Memory B cell (primary cell): Measurements from ENCODE around the gene GADD45GIP1.

ENCODE experiments used
- ATAC-seq: fragments of 150-1000 bp; cut with Tn5 transposase; 2 replicates; pipeline ENCODE4 v1.10.0; 2021; ENCODE audit warnings: low read depth, mild to moderate bottlenecking, moderate library complexity
- DNase-seq, 2 donors: peaks; one replicate each; pipeline ENCODE4 v3.0.0; 2022; ENCODE audit warnings: low spot score in 2 of 2
- H3K27ac Mint-ChIP-seq: one replicate; pipeline ENCODE4 v1.8.0; 2022; ENCODE audit warnings: mild to moderate bottlenecking, moderate library complexity, mixed read lengths
- H3K27me3 Mint-ChIP-seq: one replicate; pipeline ENCODE4 v1.8.0; 2022; ENCODE audit warnings: mixed read lengths
- H3K36me3 Mint-ChIP-seq: one replicate; pipeline ENCODE4 v1.8.0; 2022; ENCODE audit warnings: mild to moderate bottlenecking, mixed read lengths
- H3K4me1 Mint-ChIP-seq: one replicate; pipeline ENCODE4 v1.8.0; 2022; ENCODE audit warnings: mixed read lengths
- H3K4me3 Mint-ChIP-seq: one replicate; pipeline ENCODE4 v1.8.0; 2022; ENCODE audit warnings: mild to moderate bottlenecking, moderate library complexity, mixed read lengths
- H3K9me3 Mint-ChIP-seq: one replicate; pipeline ENCODE4 v1.8.0; 2022; ENCODE audit warnings: mixed read lengths

The GADD45GIP1 gene

DNA sequence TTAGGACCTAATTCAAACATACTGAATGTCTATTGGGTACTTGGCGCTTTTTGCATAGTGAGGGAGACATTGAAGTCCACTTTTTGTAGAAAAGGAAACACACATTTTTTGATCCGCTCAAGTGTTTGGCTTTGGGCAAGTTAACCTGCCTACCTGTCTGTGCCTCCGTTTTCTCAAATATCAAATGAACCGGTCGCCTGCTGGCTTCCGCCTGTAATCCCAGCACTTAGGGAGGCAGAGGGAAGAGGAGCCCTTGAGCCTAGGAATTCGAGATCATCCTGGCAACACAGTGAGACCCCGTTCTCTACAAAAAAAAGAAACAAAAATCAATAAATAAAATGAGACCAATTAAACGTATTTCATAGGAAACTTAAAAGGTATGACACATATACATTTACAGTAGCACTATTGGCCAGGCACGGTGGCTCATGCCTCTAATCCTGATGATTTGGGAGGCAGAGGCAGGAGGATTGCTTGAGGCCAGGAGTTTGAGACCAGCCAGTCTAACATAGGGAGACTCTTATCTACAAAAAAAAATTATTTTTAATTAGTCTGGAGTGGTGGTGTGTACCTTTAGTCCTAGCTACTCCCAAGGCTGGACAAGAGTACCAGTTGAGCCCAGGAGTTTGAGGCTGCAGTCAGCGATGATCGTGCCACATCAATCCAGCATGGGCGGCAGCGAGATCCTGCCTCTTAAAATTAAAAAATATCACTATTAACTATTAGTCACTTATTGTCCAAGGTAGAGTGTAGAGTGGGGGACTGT is 10.1 kb downstream of the GADD45GIP1 start:
- Mint-ChIP-seq H3K36me3 (peaks cover 32% of the 10 kb centered on the region), H3K27me3 (no peaks in the 10 kb centered on the region), H3K9me3 (no peaks in the 10 kb centered on the region), H3K4me1 (peaks cover 14% of the 10 kb centered on the region), H3K4me3 (peak overlapping the region; percentile 94), H3K27ac (peak overlapping the region; percentile 91)
- DNase-seq, result no peak
- ATAC-seq, result no peak

DNA sequence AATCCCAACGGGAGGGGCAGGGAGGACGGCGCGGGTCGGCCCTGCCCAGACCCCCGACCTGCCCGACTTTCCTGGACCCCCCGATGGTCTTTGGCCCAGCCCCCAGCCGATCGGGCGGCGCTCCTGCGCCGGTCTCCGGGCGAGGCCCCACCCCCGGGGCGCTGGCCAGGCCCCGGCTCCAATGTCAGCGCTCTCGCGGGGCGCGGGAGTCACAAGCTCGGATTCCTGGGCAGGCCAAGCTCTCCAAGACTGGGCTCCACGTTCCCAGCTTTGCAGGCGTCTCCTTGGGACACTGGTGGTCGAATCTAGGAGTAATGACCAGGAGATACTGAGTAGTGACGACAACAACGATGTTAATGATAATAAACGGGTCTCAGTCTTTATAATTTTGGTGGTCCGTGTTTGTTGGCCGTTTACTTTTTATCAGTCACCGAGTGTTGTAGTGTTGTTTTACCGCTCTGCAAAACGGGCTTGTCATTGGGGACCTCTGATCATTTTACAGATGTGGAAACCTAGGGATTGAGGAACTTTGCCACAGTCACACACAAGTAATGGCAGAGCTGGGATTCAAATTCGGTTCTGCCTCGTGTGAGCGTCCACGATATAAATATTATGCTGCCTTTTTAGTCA is 10.8 kb downstream of the GADD45GIP1 start:
- Mint-ChIP-seq H3K4me1 (peaks cover 14% of the 10 kb centered on the region), H3K27me3 (no peaks in the 10 kb centered on the region), H3K36me3 (peaks cover 28% of the 10 kb centered on the region), H3K4me3 (peak overlapping the region; percentile 94), H3K9me3 (no peaks in the 10 kb centered on the region), H3K27ac (peak overlapping the region; percentile 91)
- DNase-seq (peak in 1 of 2 donors; percentile 58), ATAC-seq (peak; percentile 36)

DNA sequence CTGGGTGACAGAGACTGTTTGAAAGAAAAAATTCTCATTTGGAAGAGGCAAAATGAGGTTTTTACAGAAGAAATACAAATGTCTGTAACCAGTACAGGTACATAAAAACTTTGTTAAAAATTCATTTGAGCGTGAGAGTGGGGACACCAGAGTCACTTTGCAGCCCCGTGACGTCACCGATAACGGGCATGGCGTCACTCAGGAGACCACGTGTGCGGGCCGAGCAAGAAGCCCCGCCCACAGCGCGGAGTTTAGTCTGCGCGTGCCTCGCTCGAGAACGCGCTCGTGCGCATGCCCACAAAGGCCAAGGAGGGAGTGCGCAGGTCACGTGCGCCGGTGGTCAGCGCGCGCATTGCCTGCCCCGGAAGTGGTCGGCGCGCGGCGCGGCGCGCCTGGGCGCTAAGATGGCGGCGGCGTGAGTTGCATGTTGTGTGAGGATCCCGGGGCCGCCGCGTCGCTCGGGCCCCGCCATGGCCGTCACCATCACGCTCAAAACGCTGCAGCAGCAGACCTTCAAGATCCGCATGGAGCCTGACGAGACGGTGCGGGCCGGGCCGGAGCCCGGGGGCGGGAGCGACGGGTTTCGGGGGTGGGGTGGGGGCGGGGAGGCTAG is 11.4 kb downstream of the GADD45GIP1 start, which contains the start of gene RAD23A:
RAD23A (plus strand) TSS at position 384 of the 613 bp plus-strand sequence; CDS start at position 471, 87 bp downstream.
- DNase-seq (peak; percentile 98), ATAC-seq (peak; percentile 86)
- peaks cover 17% of the 10 kb centered on the region for H3K4me1 Mint-ChIP-seq
- peaks cover 28% of the 10 kb centered on the region for H3K36me3 Mint-ChIP-seq
- no peaks in the 10 kb centered on the region for H3K27me3 Mint-ChIP-seq
- no peaks in the 10 kb centered on the region for H3K9me3 Mint-ChIP-seq
- peak within 1 kb of the TSS; percentile 91 for H3K27ac Mint-ChIP-seq
- H3K4me3 Mint-ChIP-seq, result peak within 1 kb of the TSS; percentile 94

DNA sequence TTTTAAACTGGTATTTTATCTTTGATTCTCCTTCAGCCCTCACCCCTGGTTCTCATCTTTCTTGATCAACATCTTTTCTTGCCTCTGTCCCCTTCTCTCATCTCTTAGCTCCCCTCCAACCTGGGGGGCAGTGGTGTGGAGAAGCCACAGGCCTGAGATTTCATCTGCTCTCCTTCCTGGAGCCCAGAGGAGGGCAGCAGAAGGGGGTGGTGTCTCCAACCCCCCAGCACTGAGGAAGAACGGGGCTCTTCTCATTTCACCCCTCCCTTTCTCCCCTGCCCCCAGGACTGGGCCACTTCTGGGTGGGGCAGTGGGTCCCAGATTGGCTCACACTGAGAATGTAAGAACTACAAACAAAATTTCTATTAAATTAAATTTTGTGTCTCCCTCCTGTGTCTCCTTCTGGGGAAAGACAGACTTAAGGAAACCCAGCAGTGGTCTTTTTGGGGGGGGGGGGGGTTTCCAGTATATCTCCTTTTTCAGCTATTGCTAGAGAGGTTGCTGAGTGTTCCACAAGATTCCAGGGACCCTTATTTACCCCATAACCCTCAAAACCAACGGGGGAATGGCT is 12.8 kb downstream of the GADD45GIP1 start:
- Mint-ChIP-seq H3K27me3 (no peaks in the 10 kb centered on the region), H3K27ac (peak overlapping the region; percentile 91), H3K9me3 (no peaks in the 10 kb centered on the region), H3K4me3 (no peak overlapping the region), H3K36me3 (peaks cover 28% of the 10 kb centered on the region), H3K4me1 (peaks cover 26% of the 10 kb centered on the region)
- no peak for ATAC-seq
- no peak for DNase-seq

DNA sequence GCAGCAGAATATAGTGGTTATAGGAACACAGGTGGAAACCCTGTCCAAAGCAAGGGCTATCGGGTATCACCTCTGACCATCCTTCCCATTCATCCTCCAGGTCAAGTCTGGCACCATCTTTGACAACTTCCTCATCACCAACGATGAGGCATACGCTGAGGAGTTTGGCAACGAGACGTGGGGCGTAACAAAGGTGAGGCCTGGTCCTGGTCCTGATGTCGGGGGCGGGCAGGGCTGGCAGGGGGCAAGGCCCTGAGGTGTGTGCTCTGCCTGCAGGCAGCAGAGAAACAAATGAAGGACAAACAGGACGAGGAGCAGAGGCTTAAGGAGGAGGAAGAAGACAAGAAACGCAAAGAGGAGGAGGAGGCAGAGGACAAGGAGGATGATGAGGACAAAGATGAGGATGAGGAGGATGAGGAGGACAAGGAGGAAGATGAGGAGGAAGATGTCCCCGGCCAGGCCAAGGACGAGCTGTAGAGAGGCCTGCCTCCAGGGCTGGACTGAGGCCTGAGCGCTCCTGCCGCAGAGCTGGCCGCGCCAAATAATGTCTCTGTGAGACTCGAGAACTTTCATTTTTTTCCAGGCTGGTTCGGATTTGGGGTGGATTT is 13.5 kb downstream of the GADD45GIP1 start:
- ATAC-seq (no peak), DNase-seq (no peak)
- H3K36me3 Mint-ChIP-seq, result peaks cover 32% of the 10 kb centered on the region
- H3K4me1 Mint-ChIP-seq, result peaks cover 29% of the 10 kb centered on the region
- H3K4me3 Mint-ChIP-seq, result no peak overlapping the region
- H3K27ac Mint-ChIP-seq, result peak overlapping the region; percentile 91
- H3K9me3 Mint-ChIP-seq, result no peaks in the 10 kb centered on the region
- H3K27me3 Mint-ChIP-seq, result no peaks in the 10 kb centered on the region

DNA sequence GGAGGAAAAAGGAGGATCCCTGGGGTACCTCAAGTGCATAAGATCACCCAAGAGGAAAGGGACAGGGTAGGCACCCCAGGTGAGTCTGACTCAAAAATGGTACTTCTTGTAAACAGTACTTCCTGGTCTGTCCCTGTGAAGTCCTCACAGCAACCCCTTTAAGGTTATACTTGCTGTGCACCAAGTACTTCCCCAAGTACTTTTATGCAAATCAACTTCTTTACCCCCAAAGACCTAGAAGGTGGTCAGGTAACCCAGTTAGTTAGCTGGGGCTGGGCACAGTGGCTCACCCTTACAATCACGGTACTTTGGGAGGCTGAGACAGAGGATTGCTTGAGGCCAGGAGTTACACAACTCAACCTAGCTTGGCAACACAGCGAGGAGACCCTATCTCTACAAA is 16.1 kb downstream of the GADD45GIP1 start:
- Mint-ChIP-seq H3K9me3 (no peaks in the 10 kb centered on the region), H3K27ac (peak overlapping the region; percentile 15), H3K36me3 (peaks cover 27% of the 10 kb centered on the region), H3K4me3 (peak overlapping the region; percentile 99), H3K4me1 (peaks cover 40% of the 10 kb centered on the region), H3K27me3 (no peaks in the 10 kb centered on the region)
- DNase-seq, result no peak
- no peak for ATAC-seq

DNA sequence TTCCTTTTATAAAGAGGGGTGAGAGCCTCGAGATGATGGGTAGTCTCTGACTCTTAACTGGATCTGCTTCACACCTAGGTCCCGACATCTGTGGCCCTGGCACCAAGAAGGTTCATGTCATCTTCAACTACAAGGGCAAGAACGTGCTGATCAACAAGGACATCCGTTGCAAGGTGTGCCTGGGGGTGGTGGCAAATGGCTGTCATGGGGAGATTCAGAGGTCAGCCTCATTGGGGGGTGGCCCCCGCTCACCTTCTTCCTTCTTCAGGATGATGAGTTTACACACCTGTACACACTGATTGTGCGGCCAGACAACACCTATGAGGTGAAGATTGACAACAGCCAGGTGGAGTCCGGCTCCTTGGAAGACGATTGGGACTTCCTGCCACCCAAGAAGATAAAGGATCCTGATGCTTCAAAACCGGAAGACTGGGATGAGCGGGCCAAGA is 17.0 kb downstream of the GADD45GIP1 start:
- Mint-ChIP-seq H3K36me3 (peaks cover 27% of the 10 kb centered on the region), H3K4me1 (peaks cover 37% of the 10 kb centered on the region)

DNA sequence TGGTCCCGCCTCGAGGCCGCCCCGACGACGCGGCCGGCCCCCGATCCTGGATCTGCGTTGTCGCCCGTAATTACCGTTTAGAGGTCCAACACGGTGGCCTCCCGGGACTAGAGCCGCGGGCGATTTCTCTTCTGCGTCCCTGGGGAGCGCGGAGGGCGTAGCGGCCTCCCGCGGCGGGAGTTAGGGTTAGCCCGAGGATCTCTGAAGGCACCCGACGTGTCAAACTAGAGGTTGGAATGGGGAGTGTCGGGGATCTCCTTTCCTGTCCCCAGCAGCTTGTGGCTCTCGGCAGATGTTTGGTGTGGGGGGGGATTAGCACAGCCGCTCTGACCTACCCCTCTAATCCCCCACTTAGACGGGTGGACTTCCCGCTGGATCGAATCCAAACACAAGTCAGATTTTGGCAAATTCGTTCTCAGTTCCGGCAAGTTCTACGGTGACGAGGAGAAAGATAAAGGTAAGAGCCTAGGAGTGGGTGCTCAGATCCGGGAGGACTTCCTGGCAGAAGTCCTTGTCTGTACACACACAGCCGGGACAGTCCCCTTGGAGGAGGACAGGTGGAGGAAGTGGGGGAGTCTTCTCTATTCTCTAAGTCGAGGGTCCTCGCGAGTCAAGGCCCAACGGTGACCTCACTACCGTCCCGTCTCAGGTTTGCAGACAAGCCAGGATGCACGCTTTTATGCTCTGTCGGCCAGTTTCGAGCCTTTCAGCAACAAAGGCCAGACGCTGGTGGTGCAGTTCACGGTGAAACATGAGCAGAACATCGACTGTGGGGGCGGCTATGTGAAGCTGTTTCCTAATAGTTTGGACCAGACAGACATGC is 18.0 kb downstream of the GADD45GIP1 start:
- H3K36me3 Mint-ChIP-seq, result peaks cover 24% of the 10 kb centered on the region
- H3K27ac Mint-ChIP-seq, result peak overlapping the region; percentile 97
- peak; percentile 15 for ATAC-seq
- peaks cover 35% of the 10 kb centered on the region for H3K4me1 Mint-ChIP-seq
- H3K4me3 Mint-ChIP-seq, result peak overlapping the region; percentile 99
- H3K9me3 Mint-ChIP-seq, result no peaks in the 10 kb centered on the region
- H3K27me3 Mint-ChIP-seq, result no peaks in the 10 kb centered on the region
- no peak for DNase-seq

More for the DNA sequence above, 17.0 kb downstream of the GADD45GIP1 start:
- ATAC-seq (no peak), DNase-seq (no peak)
- Mint-ChIP-seq H3K27me3 (no peaks in the 10 kb centered on the region), H3K27ac (peak overlapping the region; percentile 97), H3K9me3 (no peaks in the 10 kb centered on the region), H3K4me3 (peak overlapping the region; percentile 99)

DNA sequence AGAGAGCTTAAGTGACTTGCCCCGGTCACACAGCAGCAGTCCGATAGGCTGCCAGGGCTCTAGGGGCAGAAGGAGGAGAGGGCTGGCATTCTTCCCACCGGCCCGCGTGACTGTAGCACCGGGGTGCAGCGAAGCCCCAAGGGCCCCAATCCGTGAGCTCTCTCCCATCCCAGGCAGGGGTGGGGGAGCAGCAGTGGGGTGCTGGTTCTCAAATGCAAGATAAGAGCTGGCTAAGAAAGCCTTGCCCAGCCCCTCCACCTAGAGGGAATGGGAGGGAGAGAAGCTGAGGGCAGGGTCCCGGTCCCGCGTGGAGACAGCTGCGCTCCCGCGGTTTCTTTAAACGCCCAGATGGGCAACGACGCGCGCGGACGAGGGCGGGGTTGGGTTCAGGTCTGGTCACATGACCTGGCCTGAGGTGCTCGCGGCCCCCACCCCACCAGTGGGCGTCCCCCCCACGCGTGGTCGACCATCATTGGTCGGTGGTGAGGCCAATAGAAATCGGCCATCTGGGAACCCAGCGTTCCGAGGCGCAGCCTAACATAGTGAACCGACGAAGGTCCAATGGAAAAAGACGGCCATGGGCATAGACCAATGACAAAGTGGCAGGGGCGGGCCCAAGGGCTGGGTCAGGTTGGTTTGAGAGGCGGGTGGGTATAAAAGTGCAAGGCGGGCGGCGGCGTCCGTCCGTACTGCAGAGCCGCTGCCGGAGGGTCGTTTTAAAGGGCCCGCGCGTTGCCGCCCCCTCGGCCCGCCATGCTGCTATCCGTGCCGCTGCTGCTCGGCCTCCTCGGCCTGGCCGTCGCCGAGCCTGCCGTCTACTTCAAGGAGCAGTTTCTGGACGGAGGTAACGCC is 18.9 kb downstream of the GADD45GIP1 start, which contains the start of gene CALR:
CALR (plus strand) TSS at position 683 of the 852 bp plus-strand sequence; CDS start at position 754, 71 bp downstream.
- peak within 1 kb of the TSS; percentile 99 for H3K4me3 Mint-ChIP-seq
- ATAC-seq (peak; percentile 84), DNase-seq (peak; percentile 98)
- H3K27ac Mint-ChIP-seq, result peak within 1 kb of the TSS; percentile 97
- peaks cover 32% of the 10 kb centered on the region for H3K4me1 Mint-ChIP-seq
- no peaks in the 10 kb centered on the region for H3K9me3 Mint-ChIP-seq
- H3K36me3 Mint-ChIP-seq, result peaks cover 18% of the 10 kb centered on the region
- H3K27me3 Mint-ChIP-seq, result no peaks in the 10 kb centered on the region

DNA sequence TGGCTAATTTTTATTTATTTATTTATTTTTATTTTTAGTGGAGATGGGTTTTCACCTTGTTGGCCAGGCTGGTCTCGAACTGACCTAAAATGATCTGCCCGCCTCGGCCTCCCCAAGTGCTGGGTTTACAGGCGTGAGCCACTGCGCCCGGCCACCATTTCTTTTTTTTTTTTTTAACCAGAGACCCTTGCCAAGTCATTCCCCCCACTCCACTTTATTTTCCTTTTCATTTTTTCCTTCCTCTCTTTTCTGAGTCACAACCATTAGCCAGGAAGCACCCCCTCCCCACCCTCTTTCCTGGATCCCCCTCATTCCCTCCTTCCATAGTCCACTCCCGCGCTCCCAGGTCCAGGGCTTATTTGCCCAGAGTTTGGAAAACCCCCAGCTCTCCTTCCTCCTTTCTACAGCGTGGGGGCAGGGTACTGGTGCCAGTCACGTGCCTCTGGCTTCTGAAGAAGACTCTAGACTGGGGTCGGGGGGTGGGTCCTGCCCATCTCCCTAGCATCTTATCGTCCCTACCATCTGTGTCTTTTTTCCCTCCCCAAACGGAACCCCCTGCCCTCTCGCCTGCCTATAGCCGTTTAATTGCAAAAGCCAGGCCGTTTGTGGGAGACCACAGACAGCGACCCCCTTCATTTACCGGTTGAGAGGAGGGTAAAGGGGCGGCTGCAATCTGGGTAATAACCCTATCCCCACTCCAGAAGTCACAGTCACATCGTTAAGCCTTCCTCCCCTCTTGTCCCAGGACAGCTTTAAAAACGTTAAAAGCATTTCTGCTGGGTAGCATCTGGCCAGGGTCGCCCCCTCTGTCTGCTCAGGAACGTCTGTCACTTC is 19.7 kb downstream of the GADD45GIP1 start:
- ATAC-seq (no peak), DNase-seq (no peak)
- Mint-ChIP-seq H3K4me1 (peaks cover 38% of the 10 kb centered on the region), H3K27me3 (no peaks in the 10 kb centered on the region), H3K36me3 (peaks cover 17% of the 10 kb centered on the region), H3K4me3 (peak overlapping the region; percentile 99), H3K9me3 (no peaks in the 10 kb centered on the region), H3K27ac (peak overlapping the region; percentile 97)

DNA sequence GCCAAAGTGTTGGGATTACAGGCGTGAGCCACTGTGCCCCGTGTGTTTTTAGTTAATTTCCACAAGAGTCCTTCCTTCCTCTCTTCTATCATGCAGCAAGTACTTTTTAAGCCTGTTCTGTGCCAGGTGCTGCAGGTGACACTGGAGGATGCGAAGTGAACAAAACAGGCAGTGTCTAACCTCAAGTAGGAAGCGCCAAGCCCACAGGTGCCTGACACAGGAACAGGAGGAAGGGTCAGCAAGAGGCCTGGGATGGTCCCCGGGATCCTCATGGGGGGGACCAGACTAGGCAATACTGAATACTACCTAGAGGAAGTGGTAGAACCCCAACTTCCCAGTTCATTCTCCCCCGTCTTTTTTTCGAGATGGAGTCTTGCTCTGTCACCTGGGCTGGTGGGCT is 20.4 kb downstream of the GADD45GIP1 start:
- Mint-ChIP-seq H3K4me3 (no peak overlapping the region), H3K9me3 (no peaks in the 10 kb centered on the region), H3K4me1 (peaks cover 41% of the 10 kb centered on the region), H3K27ac (no peak overlapping the region), H3K36me3 (peaks cover 16% of the 10 kb centered on the region), H3K27me3 (no peaks in the 10 kb centered on the region)
- DNase-seq (no peak), ATAC-seq (no peak)
